GM12878 (cell line): ENCODE measurements around the gene CDC5L. TPM values are rescaled to one million over a fixed set of nuclear protein-coding genes. Genes with fewer than 3 reads are reported as not detected.

Experiments used
- BACH1 ChIP-seq: fragments of 450-650 bp; IDR thresholded peaks from 2 replicates; pipeline ENCODE4 v1.6.1; 2017; ENCODE audit warnings: mild to moderate bottlenecking, borderline replicate concordance
- E2F8 ChIP-seq: fragments of 450-650 bp; IDR thresholded peaks from 2 replicates; pipeline ENCODE4 v1.6.1; 2018; ENCODE audit warnings: mild to moderate bottlenecking, low read depth, moderate library complexity; ENCODE audit not compliant: partially characterized antibody
- E4F1 ChIP-seq: fragments of 450-650 bp; IDR thresholded peaks from 2 replicates; pipeline ENCODE4 v1.6.1; 2018; ENCODE audit warnings: borderline replicate concordance, mild to moderate bottlenecking; ENCODE audit not compliant: partially characterized antibody
- HCFC1 ChIP-seq: fragments of 150-350 bp; IDR thresholded peaks from 2 replicates; pipeline ENCODE4 v1.6.1; 2014; ENCODE audit warnings: low read length
- HDGF ChIP-seq: fragments of 450-650 bp; IDR thresholded peaks from 2 replicates; pipeline ENCODE4 v1.6.1; 2016; ENCODE audit warnings: antibody characterized with exemption
- HSF1 ChIP-seq: fragments of 150-350 bp; IDR thresholded peaks from 2 replicates; pipeline ENCODE4 v1.6.1; 2014; ENCODE audit warnings: mild to moderate bottlenecking, low read depth, low read length
- SKIL ChIP-seq: fragments of 450-650 bp; IDR thresholded peaks from 2 replicates; pipeline ENCODE4 v1.6.1; 2017; ENCODE audit warnings: mild to moderate bottlenecking, low read depth, inconsistent platforms; ENCODE audit not compliant: poor library complexity, severe bottlenecking
- ZNF274 ChIP-seq: IDR thresholded peaks from one replicate; pipeline ENCODE4 v1.8.0; 2011; ENCODE audit not compliant: insufficient read length, insufficient read depth
- ZZZ3 ChIP-seq: IDR thresholded peaks from 2 replicates; pipeline ENCODE4 v1.6.1; 2011; ENCODE audit warnings: low read depth; ENCODE audit not compliant: control insufficient read depth, insufficient read length
- polyA plus RNA-seq, 11 experiments: library from polyadenylated mRNA; depleted of rRNA in 4 of 11; unstranded in 6 of 11; stranded (reverse) in 5 of 11; fragments of >200 nt; fragmentation: Nextera tagmentation in 4 of 11; fragmentation: Illumina TruSeq in 1 of 11; extraction: Ambion mirVana in 4 of 11; extraction: Trizol in 1 of 11; gene quantifications; 1 replicate in 1 of 11; 2 replicates in 10 of 11; pipeline versions ENCODE4 v1.2.1 to v1.2.3, GENCODE V29; 2011 to 2016; ENCODE audit warnings: inconsistent platforms in 2 of 11, missing spikeins in 2 of 11, low read depth in 1 of 11
- total RNA-seq, 4 experiments: library from RNA; depleted of rRNA in 3 of 4; stranded (reverse); fragments of >200 nt in 3 of 4; fragmentation: Illumina TruSeq in 1 of 4; extraction: Trizol in 1 of 4; gene quantifications; 2 replicates each; pipeline versions ENCODE4 v1.2.1 to v1.2.3, GENCODE V29; 2013 to 2021

CDC5L gene
- total and polyA plus RNA-seq, 10 of the 15 experiments (the other 5 are each of a cell fraction or from before 2014, with no cell fraction given): 13.2 to 29.4 (median 18.8) TPM

GRCh38 chr6:44361947-44362346 is 25.6 kb upstream of the CDC5L start (continued):
- no peak for TF ChIP-seq E2F8
- TF ChIP-seq ZZZ3: no peak
- no peak for TF ChIP-seq ZNF274
- no peak for TF ChIP-seq SKIL
- TF ChIP-seq BACH1: no peak
- TF ChIP-seq HCFC1: no peak
- TF ChIP-seq HSF1: no peak
- TF ChIP-seq E4F1: no peak
- TF ChIP-seq HDGF: no peak
